Breast epithelium (tissue), 4 donors: ENCODE measurements around the gene FSTL5. TPM values are rescaled to one million over a fixed set of nuclear protein-coding genes. Genes with fewer than 3 reads are reported as not detected.

Experiments used
- DNase-seq, 2 donors: peaks; one replicate each; pipeline ENCODE4 v3.0.0-alpha.2; 2019; ENCODE audit warnings: low spot score in 2 of 2
- H3K27ac ChIP-seq, 2 donors: fragments of 200-600 bp; sonication (generic) in 1 of 2; one replicate each; pipeline ENCODE4 v1.5.1; 2016 to 2019; ENCODE audit warnings: mild to moderate bottlenecking in 1 of 2
- H3K27me3 ChIP-seq, 2 donors: fragments of 200-600 bp; sonication (generic) in 1 of 2; one replicate each; pipeline versions ENCODE4 v1.5.1 to v1.6.0; 2017 to 2019; ENCODE audit warnings: control low read depth in 1 of 2, mild to moderate bottlenecking in 1 of 2
- H3K36me3 ChIP-seq: fragments of 200-600 bp; one replicate; pipeline ENCODE4 v1.5.1; 2019
- H3K4me1 ChIP-seq, 2 donors: fragments of 200-600 bp; sonication (generic); one replicate each; pipeline ENCODE4 v1.5.1; 2016 to 2019; ENCODE audit warnings: control low read depth in 1 of 2
- H3K4me3 ChIP-seq, 3 donors: fragments of 200-600 bp; sonication (generic); 1 replicate in 2 of 3; 2 replicates in 1 of 3; pipeline ENCODE4 v1.5.1; 2016 to 2019; ENCODE audit warnings: mild to moderate bottlenecking in 3 of 3, moderate library complexity in 2 of 3
- H3K9me3 ChIP-seq, 2 donors: fragments of 200-600 bp; sonication (generic) in 1 of 2; one replicate each; pipeline ENCODE4 v1.5.1; 2016 to 2019; ENCODE audit warnings: control low read depth in 1 of 2
- CTCF ChIP-seq, 3 donors: fragments of 450-650 bp; IDR thresholded peaks; one replicate each; pipeline ENCODE4 v1.5.1; 2016 to 2017; ENCODE audit warnings: antibody characterized with exemption in 3 of 3, mild to moderate bottlenecking in 3 of 3, moderate library complexity in 3 of 3
- POLR2A ChIP-seq: fragments of 450-650 bp; IDR thresholded peaks from one replicate; pipeline ENCODE4 v1.6.1; 2016; ENCODE audit warnings: antibody characterized with exemption, mild to moderate bottlenecking, moderate library complexity
- POLR2AphosphoS5 ChIP-seq, 3 donors: sonication (generic); formaldehyde crosslinking; IDR thresholded peaks; one replicate each; pipeline ENCODE4 v1.6.1; 2017; ENCODE audit warnings: antibody characterized with exemption in 3 of 3
- intact Hi-C: fragments of 100-400 bp; cut with DNase I; formaldehyde crosslinking; loops from one replicate; pipeline ENCODE4 v1.15.1; 2023; ENCODE audit warnings: low total_unique reads
- total RNA-seq, 3 donors: library from RNA; depleted of rRNA; stranded (reverse); fragments of >200 nt; gene quantifications; one replicate each; pipeline ENCODE4 v1.1.0, GENCODE V29; 2016

Gene FSTL5
- total RNA-seq, 3 donors from 2014 or later: not detected

- H3K4me1 ChIP-seq: no peaks in the 10 kb centered on the region
- TF ChIP-seq POLR2A (no peak), POLR2AphosphoS5 (IDR thresholded peaks at IDR 0.05) (no peak), CTCF (IDR thresholded peaks at IDR 0.05) (no peak)
- H3K27ac ChIP-seq: no peak overlapping the region
- no peak for DNase-seq
- intact Hi-C loops: no loop called here
- H3K9me3 ChIP-seq: no peaks in the 10 kb centered on the region
- H3K36me3 ChIP-seq: peaks cover 2% of the 10 kb centered on the region
- no peaks in the 10 kb centered on the region for H3K27me3 ChIP-seq
- no peak overlapping the region for H3K4me3 ChIP-seq
These were observed 349.9 kb downstream of the FSTL5 start for GRCh38 chr4:161813889-161814288.

- no peaks in the 10 kb centered on the region for H3K9me3 ChIP-seq
- no peaks in the 10 kb centered on the region for H3K27me3 ChIP-seq
- no peaks in the 10 kb centered on the region for H3K36me3 ChIP-seq
- TF ChIP-seq CTCF (IDR thresholded peaks at IDR 0.05) (no peak), POLR2AphosphoS5 (IDR thresholded peaks at IDR 0.05) (no peak), POLR2A (no peak)
- DNase-seq: no peak
- H3K27ac ChIP-seq: no peak overlapping the region
- H3K4me1 ChIP-seq: no peaks in the 10 kb centered on the region
- intact Hi-C loops: no loop called here
- H3K4me3 ChIP-seq: no peak overlapping the region
These were observed 350.4 kb downstream of the FSTL5 start for GRCh38 chr4:161813389-161813788.

GRCh38 chr4:161803171-161803570 is 360.6 kb downstream of the FSTL5 start:
- Histone ChIP-seq H3K27me3 (no peaks in the 10 kb centered on the region), H3K36me3 (no peaks in the 10 kb centered on the region), H3K27ac (no peak overlapping the region), H3K9me3 (no peaks in the 10 kb centered on the region), H3K4me1 (no peaks in the 10 kb centered on the region), H3K4me3 (no peak overlapping the region)
- TF ChIP-seq CTCF (IDR thresholded peaks at IDR 0.05) (no peak), POLR2A (no peak), POLR2AphosphoS5 (IDR thresholded peaks at IDR 0.05) (no peak)
- intact Hi-C loops: no loop called here
- no peak for DNase-seq

- no peaks in the 10 kb centered on the region for H3K4me1 ChIP-seq
- intact Hi-C loops: no loop called here
- H3K36me3 ChIP-seq: no peaks in the 10 kb centered on the region
- H3K4me3 ChIP-seq: no peak overlapping the region
- H3K27ac ChIP-seq: no peak overlapping the region
- DNase-seq: no peak
- H3K27me3 ChIP-seq: no peaks in the 10 kb centered on the region
- no peak for TF ChIP-seq POLR2A
- H3K9me3 ChIP-seq: no peaks in the 10 kb centered on the region
These were observed 364.1 kb downstream of the FSTL5 start for GRCh38 chr4:161799710-161800109.

GRCh38 chr4:161792991-161793390 is 370.8 kb downstream of the FSTL5 start:
- Histone ChIP-seq H3K4me1 (no peaks in the 10 kb centered on the region), H3K9me3 (peaks cover 9 to 13% of the 10 kb centered on the region in 2 donors), H3K36me3 (no peaks in the 10 kb centered on the region), H3K4me3 (no peak overlapping the region), H3K27ac (no peak overlapping the region), H3K27me3 (no peaks in the 10 kb centered on the region)
- no peak for DNase-seq
- intact Hi-C loops: no loop called here
- no peak for TF ChIP-seq POLR2A
- TF ChIP-seq POLR2AphosphoS5 (IDR thresholded peaks at IDR 0.05): no peak
- no peak for TF ChIP-seq CTCF (IDR thresholded peaks at IDR 0.05)
